HFFc6 (cell line): ENCODE results near the gene EGFR. TPM values are rescaled to one million over a fixed set of nuclear protein-coding genes. Genes with fewer than 3 reads are reported as not detected.

ENCODE experiments used
- DNase-seq: peaks from one replicate; pipeline ENCODE4 v3.0.0-alpha.2; 2018
- H3K27ac Mint-ChIP-seq: 2 replicates; pipeline ENCODE4 v1.8.0; 2020; ENCODE audit warnings: mild to moderate bottlenecking, mixed read lengths
- H3K27me3 Mint-ChIP-seq: 2 replicates; pipeline ENCODE4 v1.8.0; 2021; ENCODE audit warnings: mild to moderate bottlenecking, moderate library complexity, mixed read lengths; ENCODE audit not compliant: insufficient read depth
- H3K36me3 Mint-ChIP-seq: 2 replicates; pipeline ENCODE4 v1.8.0; 2021; ENCODE audit warnings: low read depth, mixed read lengths
- H3K4me1 Mint-ChIP-seq: 2 replicates; pipeline ENCODE4 v1.8.0; 2020; ENCODE audit warnings: low read depth, mixed read lengths
- H3K4me3 Mint-ChIP-seq: 2 replicates; pipeline ENCODE4 v1.8.0; 2020; ENCODE audit warnings: mild to moderate bottlenecking, moderate library complexity, mixed read lengths
- H3K9me3 Mint-ChIP-seq: 2 replicates; pipeline ENCODE4 v1.8.0; 2020; ENCODE audit warnings: mild to moderate bottlenecking, mixed read lengths
- CTCF ChIP-seq: fragments of 200-600 bp; sonication (generic); IDR thresholded peaks from 2 replicates; pipeline ENCODE4 v1.5.0; 2021; ENCODE audit warnings: antibody characterized with exemption, mild to moderate bottlenecking
- total RNA-seq, 6 experiments: library from RNA; stranded (reverse); fragmentation: NEBNext Ultra II Directional; extraction: Animal tissue kit (Norgen Biotek cat#: 25700); gene quantifications; 2 replicates in 1 of 6; 3 replicates in 5 of 6; pipeline ENCODE4 v1.2.3, GENCODE V29; 2021

Gene EGFR
- total RNA-seq, 6 experiments from 2014 or later, result 69.9 to 87.2 (median 77.0) TPM

- H3K4me1 Mint-ChIP-seq, result peaks cover 91% of the 10 kb centered on the region
- DNase-seq, result no peak
- H3K27me3 Mint-ChIP-seq, result no peaks in the 10 kb centered on the region; the same call in 1 of the 2 replicates
- no peak for TF ChIP-seq CTCF
- no peak overlapping the region for H3K27ac Mint-ChIP-seq
- H3K36me3 Mint-ChIP-seq, result peaks cover 29% of the 10 kb centered on the region
- H3K9me3 Mint-ChIP-seq, result no peaks in the 10 kb centered on the region
- H3K4me3 Mint-ChIP-seq, result no peak overlapping the region
Measured at GRCh38 chr7:55083206-55083605, 64.4 kb downstream of the EGFR start.

- H3K9me3 Mint-ChIP-seq, result no peaks in the 10 kb centered on the region
- H3K27ac Mint-ChIP-seq, result peak overlapping the region; percentile 68
- TF ChIP-seq CTCF, result no peak
- H3K27me3 Mint-ChIP-seq, result no peaks in the 10 kb centered on the region
- H3K4me3 Mint-ChIP-seq, result no peak overlapping the region
- no peak for DNase-seq
- H3K36me3 Mint-ChIP-seq, result peaks cover 29% of the 10 kb centered on the region
- H3K4me1 Mint-ChIP-seq, result peaks cover 100% of the 10 kb centered on the region
Measured at GRCh38 chr7:55084307-55084706, 65.5 kb downstream of the EGFR start.

- no peak for DNase-seq
- Mint-ChIP-seq H3K4me3 (peak overlapping the region; percentile 80), H3K4me1 (peaks cover 89% of the 10 kb centered on the region), H3K27me3 (no peaks in the 10 kb centered on the region), H3K9me3 (no peaks in the 10 kb centered on the region), H3K27ac (peak overlapping the region; percentile 89), H3K36me3 (peaks cover 24% of the 10 kb centered on the region)
- TF ChIP-seq CTCF, result no peak
Measured at GRCh38 chr7:55085511-55086412, 66.9 kb downstream of the EGFR start.

GRCh38 chr7:55086413-55087201 is 67.8 kb downstream of the EGFR start:
- H3K27ac Mint-ChIP-seq, result peak overlapping the region; percentile 89

More at GRCh38 chr7:55086413-55087201, 67.8 kb downstream of the EGFR start:
- Mint-ChIP-seq H3K4me3 (peak overlapping the region; percentile 80), H3K9me3 (no peaks in the 10 kb centered on the region), H3K27me3 (no peaks in the 10 kb centered on the region), H3K4me1 (peaks cover 89% of the 10 kb centered on the region), H3K36me3 (peaks cover 24% of the 10 kb centered on the region)
- DNase-seq, result peak; percentile 85
- peak; percentile 33; the same call in 1 of the 2 replicates for TF ChIP-seq CTCF
